IMR-90 (cell line): ENCODE results near the gene SEMA4D. TPM values are rescaled to one million over a fixed set of nuclear protein-coding genes. Genes with fewer than 3 reads are reported as not detected.

Source experiments
- ATAC-seq: fragments of 200-7000 bp; cut with Tn5 transposase; 2 replicates; pipeline ENCODE4 v1.9.1; 2020; ENCODE audit warnings: low read depth, mild to moderate bottlenecking, moderate library complexity
- BruUV-seq: library from RNA; stranded (reverse); fragments of 400-500 nt; replicated peaks from 2 replicates; lab custom pipeline; 2021; lab: Mats Ljungman, UMichigan
- CTCF ChIA-PET: fragments of 300-600 bp; formaldehyde crosslinking; extraction: SDS; loops from one replicate; lab custom pipeline; 2021; ENCODE audit warnings: antibody characterized with exemption; lab: Yijun Ruan, JAX
- POLR2A ChIA-PET: fragments of 300-600 bp; sonication (Branson Sonifier 250); formaldehyde crosslinking; loops from one replicate; lab custom pipeline; 2022; ENCODE audit warnings: antibody characterized with exemption; ENCODE audit not compliant: unreplicated experiment; lab: Charles Lee
- DNase-seq: peaks from one replicate; pipeline ENCODE4 v3.0.0; 2013
- H2AFZ ChIP-seq: replicated peaks from 2 replicates; pipeline ENCODE3; 2013; ENCODE audit warnings: low read length, mild to moderate bottlenecking; ENCODE audit not compliant: poor library complexity
- H2AK5ac ChIP-seq: 2 replicates; pipeline ENCODE4 v1.6.1; 2013; ENCODE audit warnings: low read depth, low read length, inconsistent platforms
- H2AK9ac ChIP-seq: replicated peaks from 2 replicates; pipeline ENCODE3; 2013; ENCODE audit warnings: mild to moderate bottlenecking, low read depth, low read length, moderate library complexity; ENCODE audit not compliant: poor library complexity
- H2BK120ac ChIP-seq: 2 replicates; pipeline ENCODE4 v1.6.1; 2013; ENCODE audit warnings: low read depth, low read length, inconsistent platforms
- H2BK15ac ChIP-seq: 3 replicates; pipeline ENCODE4 v1.6.1; 2013; ENCODE audit warnings: low read depth, low read length, inconsistent platforms
- H2BK20ac ChIP-seq: 2 replicates; pipeline ENCODE4 v1.6.1; 2013; ENCODE audit warnings: low read depth, mild to moderate bottlenecking, inconsistent platforms, low read length, moderate library complexity
- H2BK5ac ChIP-seq: 2 replicates; pipeline ENCODE4 v1.6.1; 2013; ENCODE audit warnings: mild to moderate bottlenecking, low read depth, low read length, inconsistent platforms; ENCODE audit not compliant: poor library complexity, severe bottlenecking
- H3K14ac ChIP-seq: replicated peaks from 2 replicates; pipeline ENCODE4 v1.6.1; 2013; ENCODE audit warnings: low read depth, low read length, inconsistent platforms
- H3K18ac ChIP-seq: 2 replicates; pipeline ENCODE4 v1.6.1; 2013; ENCODE audit warnings: low read depth, low read length, control low read depth
- H3K23ac ChIP-seq: 2 replicates; pipeline ENCODE4 v1.6.1; 2013; ENCODE audit warnings: low read depth, low read length, inconsistent platforms
- H3K27ac ChIP-seq: 2 replicates; pipeline ENCODE4 v1.5.1; 2013; ENCODE audit warnings: mild to moderate bottlenecking, control low read depth, low read length; ENCODE audit not compliant: insufficient read depth
- H3K27me3 ChIP-seq: 2 replicates; pipeline ENCODE4 v1.6.1; 2013; ENCODE audit warnings: low read length; ENCODE audit not compliant: control insufficient read depth, insufficient read depth
- H3K36me3 ChIP-seq: 2 replicates; pipeline ENCODE4 v1.6.1; 2013; ENCODE audit warnings: low read length, mixed read lengths; ENCODE audit not compliant: control insufficient read depth, insufficient read depth
- H3K4ac ChIP-seq: 2 replicates; pipeline ENCODE4 v1.6.1; 2013; ENCODE audit warnings: low read depth, low read length, inconsistent platforms
- H3K4me1 ChIP-seq: 2 replicates; pipeline ENCODE4 v1.6.1; 2013; ENCODE audit warnings: low read length, mixed read lengths; ENCODE audit not compliant: control insufficient read depth, insufficient read depth
- H3K4me2 ChIP-seq: 2 replicates; pipeline ENCODE4 v1.6.1; 2013; ENCODE audit warnings: low read depth, mild to moderate bottlenecking, control low read depth, low read length, moderate library complexity
- H3K4me3 ChIP-seq: 2 replicates; pipeline ENCODE4 v1.5.1; 2013; ENCODE audit warnings: low read depth, mild to moderate bottlenecking, control low read depth, low read length, moderate library complexity; ENCODE audit not compliant: insufficient read depth
- H3K56ac ChIP-seq: 2 replicates; pipeline ENCODE4 v1.6.1; 2013; ENCODE audit warnings: low read length, inconsistent platforms; ENCODE audit not compliant: insufficient read depth; ENCODE audit errors: extremely low read depth
- H3K79me1 ChIP-seq, 2 experiments: 2 replicates each; pipeline ENCODE4 v1.6.1; 2013; ENCODE audit warnings: low read length in 2 of 2, inconsistent platforms in 1 of 2, low read depth in 1 of 2
- H3K9ac ChIP-seq: 2 replicates; pipeline ENCODE4 v1.6.1; 2013; ENCODE audit warnings: low read depth, low read length, control low read depth
- H3K9me1 ChIP-seq: 2 replicates; pipeline ENCODE4 v1.6.1; 2013; ENCODE audit warnings: low read length, inconsistent platforms; ENCODE audit not compliant: insufficient read depth
- H3K9me3 ChIP-seq: 2 replicates; pipeline ENCODE4 v1.6.1; 2013; ENCODE audit warnings: low read length; ENCODE audit not compliant: control insufficient read depth, insufficient read depth
- H4K20me1 ChIP-seq: 2 replicates; pipeline ENCODE4 v1.6.1; 2013; ENCODE audit warnings: low read length, inconsistent platforms; ENCODE audit not compliant: insufficient read depth
- H4K5ac ChIP-seq: 2 replicates; pipeline ENCODE4 v1.6.1; 2013; ENCODE audit warnings: mild to moderate bottlenecking, low read depth, low read length, control low read depth
- H4K8ac ChIP-seq, 2 experiments: 2 replicates each; pipeline ENCODE4 v1.6.1; 2013; ENCODE audit warnings: low read depth in 2 of 2, low read length in 2 of 2, control low read depth in 1 of 2, inconsistent platforms in 1 of 2
- H4K91ac ChIP-seq: 2 replicates; pipeline ENCODE4 v1.6.1; 2013; ENCODE audit warnings: low read depth, low read length, inconsistent platforms; ENCODE audit not compliant: insufficient read depth
- BHLHE40 ChIP-seq: fragments of 150-350 bp; IDR thresholded peaks from 2 replicates; pipeline ENCODE4 v1.6.1; 2016; ENCODE audit warnings: mild to moderate bottlenecking, low read depth, low read length
- CEBPB ChIP-seq: IDR thresholded peaks from 2 replicates; pipeline ENCODE4 v1.6.1; 2012; ENCODE audit warnings: low read depth, low read length, improper control_type of control experiment
- CHD1 ChIP-seq: IDR thresholded peaks from 2 replicates; pipeline ENCODE4 v1.6.1; 2012; ENCODE audit warnings: low read depth, low read length, improper control_type of control experiment
- FOS ChIP-seq: fragments of 150-350 bp; IDR thresholded peaks from 2 replicates; pipeline ENCODE4 v1.6.1; 2016; ENCODE audit warnings: low read depth, low read length
- MAFK ChIP-seq: IDR thresholded peaks from 2 replicates; pipeline ENCODE4 v1.6.1; 2012; ENCODE audit warnings: low read depth, low read length, improper control_type of control experiment
- MAZ ChIP-seq: IDR thresholded peaks from 2 replicates; pipeline ENCODE4 v1.6.1; 2012; ENCODE audit warnings: low read depth, mild to moderate bottlenecking, low read length, improper control_type of control experiment, moderate library complexity, borderline replicate concordance
- MXI1 ChIP-seq: IDR thresholded peaks from 2 replicates; pipeline ENCODE4 v1.6.1; 2012; ENCODE audit warnings: low read depth, mild to moderate bottlenecking, low read length, moderate library complexity, borderline replicate concordance
- NFE2L2 ChIP-seq: fragments of 150-350 bp; IDR thresholded peaks from 2 replicates; pipeline ENCODE4 v1.6.1; 2016; ENCODE audit warnings: low read depth, mild to moderate bottlenecking, low read length
- POLR2A ChIP-seq: IDR thresholded peaks from 2 replicates; pipeline ENCODE4 v1.6.1; 2012; ENCODE audit warnings: mild to moderate bottlenecking, low read depth, low read length
- RAD21 ChIP-seq: IDR thresholded peaks from 2 replicates; pipeline ENCODE4 v1.6.1; 2012; ENCODE audit warnings: low read length, improper control_type of control experiment
- RCOR1 ChIP-seq: IDR thresholded peaks from 2 replicates; pipeline ENCODE4 v1.6.1; 2012; ENCODE audit warnings: mild to moderate bottlenecking, low read length, improper control_type of control experiment; ENCODE audit not compliant: insufficient replicate concordance
- RFX5 ChIP-seq: IDR thresholded peaks from 2 replicates; pipeline ENCODE4 v1.8.0; 2012; ENCODE audit warnings: low read depth, mild to moderate bottlenecking, low read length, moderate library complexity
- SMC3 ChIP-seq: fragments of 150-350 bp; IDR thresholded peaks from 2 replicates; pipeline ENCODE4 v1.6.1; 2016; ENCODE audit warnings: low read depth, mild to moderate bottlenecking, antibody characterized with exemption, low read length, moderate library complexity
- WGBS, 2 experiments: methylation state at CpG; one replicate each; pipeline versions ENCODE4 v1.1.5 to v1.1.7; 2013; ENCODE audit warnings: missing lambda C conversion rate in 2 of 2; ENCODE audit not compliant: insufficient read length in 1 of 2; ENCODE audit errors: extremely low coverage in 2 of 2; 5-methylcytosine and 5-hydroxymethylcytosine counted together
- dilution Hi-C: fragments of 300-500 bp; cut with HindIII; formaldehyde crosslinking; loops from one replicate; pipeline ENCODE4 v1.14.3; 2018; ENCODE audit warnings: low sequenced_read_pairs; ENCODE audit not compliant: unreplicated experiment
- in situ Hi-C: fragments of 300-500 bp; cut with MboI; formaldehyde crosslinking; loops from 3 replicates; pipeline ENCODE4 v1.14.3; 2019; ENCODE audit warnings: low sequenced_read_pairs, inconsistent platforms, mixed read lengths
- intact Hi-C: fragments of 100-400 bp; cut with micrococcal nuclease; formaldehyde crosslinking; loops from 2 replicates; pipeline ENCODE4 v1.10.0; 2022
- polyA plus RNA-seq, 3 experiments: library from polyadenylated mRNA; depleted of rRNA; stranded (reverse); fragments of >200 nt; gene quantifications; 2 replicates each; pipeline ENCODE4 v1.2.3, GENCODE V29; 2012; ENCODE audit warnings: low replicate concordance in 1 of 3
- total RNA-seq: library from RNA; depleted of rRNA; stranded (reverse); fragments of >200 nt; gene quantifications from 2 replicates; pipeline ENCODE4 v1.2.3, GENCODE V29; 2012
- TF ChIP-seq, protein P1 (sequence below): fragments of 150-350 bp; IDR thresholded peaks from 2 replicates; pipeline ENCODE4 v1.6.1; 2016; ENCODE audit warnings: low read depth, mild to moderate bottlenecking, low read length, moderate library complexity, borderline replicate concordance
- TF ChIP-seq, protein P2 (sequence below): conservative IDR thresholded peaks from 2 replicates; pipeline ENCODE4 v1.5.1; 2012; ENCODE audit warnings: mild to moderate bottlenecking, low read depth, low read length, improper control_type of control experiment
- TF ChIP-seq, protein P3 (sequence below): fragments of 150-350 bp; IDR thresholded peaks from 2 replicates; pipeline ENCODE4 v1.6.1; 2017; ENCODE audit warnings: mild to moderate bottlenecking, antibody characterized with exemption, low read length, low read depth

Gene SEMA4D
- total and polyA plus RNA-seq, 2 of the 4 experiments (the other 2 are of a cell fraction): 0.90 to 1.5 TPM

DNA sequence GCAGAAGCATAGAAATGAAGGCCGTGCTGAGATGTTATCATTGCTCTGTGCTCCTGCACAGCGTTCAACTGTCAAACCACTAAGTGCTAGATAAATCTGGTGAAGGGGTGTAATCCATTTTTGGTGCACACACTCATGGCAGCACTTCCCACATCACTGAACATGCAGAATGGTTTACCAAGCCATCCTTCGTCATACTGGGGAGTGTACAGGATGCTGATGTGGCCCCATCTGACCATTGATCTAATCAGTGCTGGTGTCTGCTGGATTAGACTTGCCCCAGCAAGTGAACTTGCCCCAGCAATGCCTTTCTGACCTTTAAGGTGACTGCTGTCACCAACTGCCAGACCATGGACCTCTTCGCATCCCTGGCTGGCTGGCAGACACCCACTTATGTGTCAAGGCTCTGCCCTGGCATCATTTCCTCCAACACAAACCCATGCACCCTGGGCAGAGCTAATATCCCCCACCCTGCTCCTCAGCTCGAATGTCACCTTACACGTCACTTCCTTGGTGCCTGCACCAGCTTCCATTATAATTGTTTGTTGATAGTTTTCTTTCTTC lies 4.2 kb upstream of the SEMA4D start:
- no peak overlapping the region for H4K91ac ChIP-seq
- WGBS, 2 experiments: 100% methylated on average over 1 of the region's 6 CpGs; no CpG with 5 or more reads in 1 of the 2 experiments
- no peak overlapping the region for H2BK15ac ChIP-seq
- H2AFZ ChIP-seq: no peak overlapping the region
- H3K4me2 ChIP-seq: no peak overlapping the region
- no peak overlapping the region for H3K23ac ChIP-seq
- no peaks in the 10 kb centered on the region for H3K9me1 ChIP-seq
- dilution Hi-C loops: no loop called here
- no peaks in the 10 kb centered on the region for H4K20me1 ChIP-seq
- no peak overlapping the region for H2BK120ac ChIP-seq
- no peak overlapping the region for H3K4me3 ChIP-seq
- POLR2A ChIA-PET: no interaction called here
- no peak for DNase-seq
- H3K56ac ChIP-seq: no peak overlapping the region
- H3K79me1 ChIP-seq: no peaks in the 10 kb centered on the region
- no peak overlapping the region for H3K27ac ChIP-seq
- H3K18ac ChIP-seq: no peak overlapping the region
- no peak overlapping the region for H2BK20ac ChIP-seq
- no TSS peak for BruUV-seq
- H3K36me3 ChIP-seq: no peaks in the 10 kb centered on the region
- no peak overlapping the region for H3K14ac ChIP-seq
- in situ Hi-C loops: no loop called here
- no peak for ATAC-seq
- no peak overlapping the region for H2BK5ac ChIP-seq
- peaks cover 16% of the 10 kb centered on the region for H3K27me3 ChIP-seq
- H4K5ac ChIP-seq: no peak overlapping the region
- CTCF ChIA-PET: no interaction called here
- no peak overlapping the region for H2AK9ac ChIP-seq
- no peaks in the 10 kb centered on the region for H3K9me3 ChIP-seq
- H4K8ac ChIP-seq: no peak overlapping the region
- H3K4ac ChIP-seq: no peak overlapping the region
- TF ChIP-seq CEBPB: no peak
- TF ChIP-seq, protein P1, sequence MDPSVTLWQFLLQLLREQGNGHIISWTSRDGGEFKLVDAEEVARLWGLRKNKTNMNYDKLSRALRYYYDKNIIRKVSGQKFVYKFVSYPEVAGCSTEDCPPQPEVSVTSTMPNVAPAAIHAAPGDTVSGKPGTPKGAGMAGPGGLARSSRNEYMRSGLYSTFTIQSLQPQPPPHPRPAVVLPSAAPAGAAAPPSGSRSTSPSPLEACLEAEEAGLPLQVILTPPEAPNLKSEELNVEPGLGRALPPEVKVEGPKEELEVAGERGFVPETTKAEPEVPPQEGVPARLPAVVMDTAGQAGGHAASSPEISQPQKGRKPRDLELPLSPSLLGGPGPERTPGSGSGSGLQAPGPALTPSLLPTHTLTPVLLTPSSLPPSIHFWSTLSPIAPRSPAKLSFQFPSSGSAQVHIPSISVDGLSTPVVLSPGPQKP: no peak
- TF ChIP-seq BHLHE40: no peak
- TF ChIP-seq CHD1: no peak
- TF ChIP-seq NFE2L2: no peak
- TF ChIP-seq MAFK: no peak
- no peak for TF ChIP-seq MAZ
- no peak for TF ChIP-seq SMC3
- TF ChIP-seq RFX5: no peak
- TF ChIP-seq, protein P2, sequence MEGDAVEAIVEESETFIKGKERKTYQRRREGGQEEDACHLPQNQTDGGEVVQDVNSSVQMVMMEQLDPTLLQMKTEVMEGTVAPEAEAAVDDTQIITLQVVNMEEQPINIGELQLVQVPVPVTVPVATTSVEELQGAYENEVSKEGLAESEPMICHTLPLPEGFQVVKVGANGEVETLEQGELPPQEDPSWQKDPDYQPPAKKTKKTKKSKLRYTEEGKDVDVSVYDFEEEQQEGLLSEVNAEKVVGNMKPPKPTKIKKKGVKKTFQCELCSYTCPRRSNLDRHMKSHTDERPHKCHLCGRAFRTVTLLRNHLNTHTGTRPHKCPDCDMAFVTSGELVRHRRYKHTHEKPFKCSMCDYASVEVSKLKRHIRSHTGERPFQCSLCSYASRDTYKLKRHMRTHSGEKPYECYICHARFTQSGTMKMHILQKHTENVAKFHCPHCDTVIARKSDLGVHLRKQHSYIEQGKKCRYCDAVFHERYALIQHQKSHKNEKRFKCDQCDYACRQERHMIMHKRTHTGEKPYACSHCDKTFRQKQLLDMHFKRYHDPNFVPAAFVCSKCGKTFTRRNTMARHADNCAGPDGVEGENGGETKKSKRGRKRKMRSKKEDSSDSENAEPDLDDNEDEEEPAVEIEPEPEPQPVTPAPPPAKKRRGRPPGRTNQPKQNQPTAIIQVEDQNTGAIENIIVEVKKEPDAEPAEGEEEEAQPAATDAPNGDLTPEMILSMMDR: no peak
- no peak for TF ChIP-seq FOS
- TF ChIP-seq, protein P3, sequence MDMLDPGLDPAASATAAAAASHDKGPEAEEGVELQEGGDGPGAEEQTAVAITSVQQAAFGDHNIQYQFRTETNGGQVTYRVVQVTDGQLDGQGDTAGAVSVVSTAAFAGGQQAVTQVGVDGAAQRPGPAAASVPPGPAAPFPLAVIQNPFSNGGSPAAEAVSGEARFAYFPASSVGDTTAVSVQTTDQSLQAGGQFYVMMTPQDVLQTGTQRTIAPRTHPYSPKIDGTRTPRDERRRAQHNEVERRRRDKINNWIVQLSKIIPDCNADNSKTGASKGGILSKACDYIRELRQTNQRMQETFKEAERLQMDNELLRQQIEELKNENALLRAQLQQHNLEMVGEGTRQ: no peak
- TF ChIP-seq RCOR1: no peak
- TF ChIP-seq MXI1: no peak
- no peak for TF ChIP-seq RAD21
- TF ChIP-seq POLR2A: no peak
- no peaks in the 10 kb centered on the region for H3K4me1 ChIP-seq
- no peak overlapping the region for H2AK5ac ChIP-seq
- intact Hi-C loops: no loop called here
- H3K9ac ChIP-seq: no peak overlapping the region
